Activated naive CD8-positive, alpha-beta T cell treated with anti-CD3 and anti-CD28 coated beads, Interleukin-2, amount 50 U/mL, for 24 hours (primary cell): ENCODE measurements around the gene EXT2.

Experiments
- ATAC-seq: fragments of 150-1000 bp; cut with Tn5 transposase; one replicate; pipeline ENCODE4 v1.10.0; 2021
- DNase-seq: peaks from one replicate; pipeline ENCODE4 v3.0.0; 2021
- H3K27ac Mint-ChIP-seq: one replicate; pipeline ENCODE4 v1.8.0; 2021; ENCODE audit warnings: mild to moderate bottlenecking, mixed read lengths
- H3K27me3 Mint-ChIP-seq: one replicate; pipeline ENCODE4 v1.8.0; 2021; ENCODE audit warnings: mixed read lengths
- H3K36me3 Mint-ChIP-seq: one replicate; pipeline ENCODE4 v1.8.0; 2021; ENCODE audit warnings: low read depth, mixed read lengths
- H3K4me1 Mint-ChIP-seq: one replicate; pipeline ENCODE4 v1.8.0; 2021; ENCODE audit warnings: mixed read lengths
- H3K4me3 Mint-ChIP-seq: one replicate; pipeline ENCODE4 v1.8.0; 2021; ENCODE audit warnings: mild to moderate bottlenecking, moderate library complexity, mixed read lengths
- H3K9me3 Mint-ChIP-seq: one replicate; pipeline ENCODE4 v1.8.0; 2021; ENCODE audit warnings: mixed read lengths

EXT2 gene

DNA sequence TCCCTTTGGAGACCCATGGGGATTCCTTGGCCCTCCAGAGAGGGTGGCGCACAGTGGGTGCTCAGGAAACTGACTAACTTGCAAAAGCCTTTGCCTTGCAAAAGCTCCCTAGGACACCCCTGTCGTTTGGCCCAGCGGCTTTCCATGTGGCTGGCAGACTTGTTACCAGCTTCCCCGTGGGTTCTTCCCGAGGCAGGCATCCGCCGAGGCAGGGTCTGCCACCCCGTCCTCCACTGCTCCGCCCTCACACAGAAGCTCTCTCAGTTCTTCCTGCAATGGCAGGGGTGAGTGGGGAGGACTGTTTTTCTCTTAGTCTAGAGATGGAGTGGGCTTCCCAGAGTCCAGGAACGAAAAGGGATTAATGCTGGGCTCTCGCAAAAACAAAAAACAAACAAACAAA is 191.4 kb downstream of the EXT2 start:
- Mint-ChIP-seq H3K36me3 (no peaks in the 10 kb centered on the region), H3K4me3 (no peak overlapping the region), H3K4me1 (no peaks in the 10 kb centered on the region), H3K27ac (no peak overlapping the region), H3K27me3 (peaks cover 3% of the 10 kb centered on the region), H3K9me3 (no peaks in the 10 kb centered on the region)
- DNase-seq (no peak), ATAC-seq (no peak)

DNA sequence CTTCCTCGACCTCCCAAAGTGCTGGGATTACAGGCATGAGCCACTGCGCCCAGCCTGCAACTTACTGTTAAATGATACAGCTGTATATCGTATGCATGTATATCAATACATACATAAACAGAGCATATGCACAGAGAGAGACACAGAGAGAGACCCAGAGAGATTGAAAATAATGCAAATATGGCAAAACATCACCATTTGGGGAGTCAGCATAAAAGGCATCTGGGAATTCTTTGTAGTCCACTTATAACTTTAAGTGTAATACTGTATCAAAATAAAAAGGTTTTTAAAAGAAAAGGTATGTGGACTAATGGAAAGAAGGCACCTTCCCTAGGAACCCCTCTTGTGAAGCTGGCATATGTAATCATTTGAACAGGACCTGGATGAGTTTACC is 192.7 kb downstream of the EXT2 start:
- H3K9me3 Mint-ChIP-seq: no peaks in the 10 kb centered on the region
- ATAC-seq (no peak), DNase-seq (no peak)
- H3K4me3 Mint-ChIP-seq: no peak overlapping the region
- peaks cover 3% of the 10 kb centered on the region for H3K27me3 Mint-ChIP-seq
- H3K4me1 Mint-ChIP-seq: no peaks in the 10 kb centered on the region
- H3K36me3 Mint-ChIP-seq: no peaks in the 10 kb centered on the region
- no peak overlapping the region for H3K27ac Mint-ChIP-seq

DNA sequence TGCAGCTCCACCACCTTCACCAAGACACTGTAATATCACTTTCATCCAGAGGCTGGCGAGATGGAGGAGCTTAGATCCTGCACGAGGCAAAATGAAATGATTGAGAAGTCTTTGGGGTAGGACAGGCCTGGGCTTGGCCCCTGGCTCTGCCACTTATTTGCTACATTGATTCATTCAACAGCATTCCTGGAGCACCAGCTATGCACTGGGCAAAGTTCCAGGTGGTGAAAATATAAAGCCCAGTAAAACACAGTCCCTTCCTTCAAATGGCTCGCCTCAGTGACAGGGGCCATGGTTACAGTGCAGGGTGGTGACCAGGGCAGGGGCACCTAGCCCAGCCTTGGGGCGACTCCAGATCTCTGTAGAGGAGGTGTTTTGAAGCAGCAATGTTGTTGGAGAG is 194.7 kb downstream of the EXT2 start:
- H3K36me3 Mint-ChIP-seq: no peaks in the 10 kb centered on the region
- peaks cover 9% of the 10 kb centered on the region for H3K27me3 Mint-ChIP-seq
- ATAC-seq (no peak), DNase-seq (no peak)
- H3K9me3 Mint-ChIP-seq: no peaks in the 10 kb centered on the region
- H3K27ac Mint-ChIP-seq: no peak overlapping the region
- no peaks in the 10 kb centered on the region for H3K4me1 Mint-ChIP-seq
- no peak overlapping the region for H3K4me3 Mint-ChIP-seq
